Left lobe of liver (tissue), 2 donors: Measurements from ENCODE around the gene HOXC4. TPM values are rescaled to one million over a fixed set of nuclear protein-coding genes. Genes with fewer than 3 reads are reported as not detected.
A peak's percentile ranks its signal among the peaks of the same experiment; 100 is the strongest.

ENCODE experiments used
- ATAC-seq: fragments of 200-7000 bp; cut with Tn5 transposase; one replicate; pipeline ENCODE4 v1.9.1; 2020; ENCODE audit warnings: mild to moderate bottlenecking, moderate library complexity
- DNase-seq: peaks from one replicate; pipeline ENCODE4 v3.0.0-alpha.2; 2020; ENCODE audit warnings: low spot score
- total RNA-seq: library from RNA; stranded (reverse); gene quantifications from one replicate; pipeline ENCODE4 v1.2.1, GENCODE V29; 2021
- donor health status: DM: no; HTN: no; CAD: no; lungs with moderate emphysema.
- donor health status: DM: no; HTN: yes; CAD: no.

Gene HOXC4
- total RNA-seq, 1 donor from 2014 or later, result 0.10 TPM

- ATAC-seq (no peak), DNase-seq (no peak)
These were observed 38.4 kb upstream of the HOXC4 start for GRCh38 chr12:54015018-54015931.

GRCh38 chr12:54016051-54016450, 37.6 kb upstream of the HOXC4 start:
- ATAC-seq (no peak), DNase-seq (no peak)

GRCh38 chr12:54016478-54016964, 37.1 kb upstream of the HOXC4 start:
- no peak for DNase-seq
- ATAC-seq, result no peak

GRCh38 chr12:54017027-54017788, 36.4 kb upstream of the HOXC4 start:
- no peak for DNase-seq
- ATAC-seq, result peak; percentile 54

GRCh38 chr12:54017878-54018467, 35.7 kb upstream of the HOXC4 start:
- ATAC-seq (peak; percentile 81), DNase-seq (no peak)

GRCh38 chr12:54018468-54018984, 35.1 kb upstream of the HOXC4 start:
- no peak for ATAC-seq

GRCh38 chr12:54019091-54019811, 34.4 kb upstream of the HOXC4 start:
- no peak for ATAC-seq
- no peak for DNase-seq

More at GRCh38 chr12:54018468-54018984, 35.1 kb upstream of the HOXC4 start:
- DNase-seq, result no peak

GRCh38 chr12:54019924-54020590, 33.6 kb upstream of the HOXC4 start:
- no peak for ATAC-seq
- DNase-seq, result no peak

- no peak for DNase-seq
These were observed 32.8 kb upstream of the HOXC4 start for GRCh38 chr12:54020591-54021405.

GRCh38 chr12:54021432-54022013, 32.1 kb upstream of the HOXC4 start:
- no peak for DNase-seq
- ATAC-seq, result no peak

More at GRCh38 chr12:54020591-54021405, 32.8 kb upstream of the HOXC4 start:
- no peak for ATAC-seq

- DNase-seq (no peak), ATAC-seq (no peak)
These were observed 30.4 kb upstream of the HOXC4 start for GRCh38 chr12:54022960-54023884.

- DNase-seq (no peak), ATAC-seq (no peak)
These were observed 29.5 kb upstream of the HOXC4 start for GRCh38 chr12:54024127-54024526.

- ATAC-seq (no peak), DNase-seq (no peak)
These were observed 28.9 kb upstream of the HOXC4 start for GRCh38 chr12:54024581-54025305.

- no peak for ATAC-seq
- no peak for DNase-seq
These were observed 27.9 kb upstream of the HOXC4 start for GRCh38 chr12:54025499-54026405.

GRCh38 chr12:54026640-54027441, 26.8 kb upstream of the HOXC4 start:
- ATAC-seq (no peak), DNase-seq (no peak)
